ENCODE data around the gene PALLD. TPM values are rescaled to one million over a fixed set of nuclear protein-coding genes. Genes with fewer than 3 reads are reported as not detected.

PALLD gene
- polyA plus RNA-seq, 1 donor from 2014 or later, result 20.5 TPM

DNA sequence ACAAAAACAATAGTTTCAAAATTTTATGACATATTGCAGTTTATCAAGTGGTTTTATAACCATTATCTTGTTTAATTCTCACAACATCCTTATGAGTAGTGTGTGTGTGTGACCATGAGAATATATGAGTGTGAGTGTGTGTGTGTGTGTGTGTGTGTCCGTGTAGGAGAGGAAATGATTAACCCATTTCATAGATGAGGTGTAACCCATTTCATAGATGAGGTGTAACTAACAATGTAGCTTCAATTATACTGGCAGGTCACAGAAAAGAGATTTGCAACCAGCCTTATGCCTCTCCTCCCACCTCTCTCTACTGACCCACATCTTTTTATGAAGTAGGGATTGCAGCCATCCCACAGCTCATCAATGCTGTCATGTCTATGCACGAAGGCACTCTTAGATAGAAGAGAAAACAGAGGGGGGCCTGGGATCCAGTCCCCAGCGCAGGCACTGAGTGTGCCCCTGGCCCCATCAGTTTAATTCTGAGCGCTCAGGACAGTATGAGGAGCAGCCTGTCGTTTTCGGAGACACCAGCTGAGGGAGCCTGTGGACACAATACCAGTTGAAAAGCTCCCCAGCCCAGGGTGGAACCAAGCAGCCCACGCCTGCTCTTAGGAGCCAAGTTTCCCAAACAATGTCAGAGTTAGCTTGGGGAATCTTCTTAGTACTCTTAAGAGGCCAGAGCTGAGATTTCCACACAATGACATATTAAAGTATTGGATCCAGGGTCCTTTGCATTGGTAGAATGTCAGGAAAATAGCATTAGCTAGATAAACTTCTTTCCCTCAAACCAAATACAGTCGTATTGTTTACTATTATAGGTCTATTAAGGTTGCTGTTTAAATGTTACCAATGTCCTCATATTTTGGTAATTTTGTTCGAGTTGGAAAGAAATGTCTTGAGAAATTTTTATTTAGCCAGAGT, 88.6 kb downstream of the PALLD start:
- no peak overlapping the region for H3K27ac ChIP-seq (ENCODE audit: low read length)

DNA sequence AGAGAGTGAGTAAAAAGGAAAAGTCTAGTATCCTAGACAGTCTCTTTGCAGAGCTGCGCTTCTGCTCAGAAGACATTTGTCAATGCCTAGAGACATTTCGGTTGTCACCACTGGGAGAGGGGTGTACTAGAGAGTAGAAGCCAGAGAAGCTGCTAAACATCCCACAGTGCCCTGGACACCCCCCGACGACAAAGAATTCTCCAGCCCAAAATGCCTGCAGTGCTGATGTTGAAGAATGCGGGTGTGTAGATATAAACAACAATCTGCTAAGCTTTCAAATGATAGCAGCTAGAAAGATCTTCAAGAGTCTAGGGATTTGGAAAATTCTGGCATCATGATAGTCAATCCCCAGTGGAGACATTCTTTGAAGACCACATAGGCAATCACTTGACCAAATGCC, 90.1 kb downstream of the PALLD start:
- H4K20me1 ChIP-seq (ENCODE audit: insufficient read depth), result no peaks in the 10 kb centered on the region
- no peak overlapping the region for H3K9ac ChIP-seq (ENCODE audit: low read length)
- no peaks in the 10 kb centered on the region for H3F3A ChIP-seq (ENCODE audit: insufficient read depth, low read length, poor library complexity, severe bottlenecking)
- no peak overlapping the region for H3K4me3 ChIP-seq (ENCODE audit: low read length)
- H2AFZ ChIP-seq (ENCODE audit: low read depth, low read length), result no peak overlapping the region
- H3K9me2 ChIP-seq (ENCODE audit: insufficient read depth, low read length), result no peaks in the 10 kb centered on the region
- no peak overlapping the region for H3K4me2 ChIP-seq (ENCODE audit: low read length)
- TF ChIP-seq, protein P1, sequence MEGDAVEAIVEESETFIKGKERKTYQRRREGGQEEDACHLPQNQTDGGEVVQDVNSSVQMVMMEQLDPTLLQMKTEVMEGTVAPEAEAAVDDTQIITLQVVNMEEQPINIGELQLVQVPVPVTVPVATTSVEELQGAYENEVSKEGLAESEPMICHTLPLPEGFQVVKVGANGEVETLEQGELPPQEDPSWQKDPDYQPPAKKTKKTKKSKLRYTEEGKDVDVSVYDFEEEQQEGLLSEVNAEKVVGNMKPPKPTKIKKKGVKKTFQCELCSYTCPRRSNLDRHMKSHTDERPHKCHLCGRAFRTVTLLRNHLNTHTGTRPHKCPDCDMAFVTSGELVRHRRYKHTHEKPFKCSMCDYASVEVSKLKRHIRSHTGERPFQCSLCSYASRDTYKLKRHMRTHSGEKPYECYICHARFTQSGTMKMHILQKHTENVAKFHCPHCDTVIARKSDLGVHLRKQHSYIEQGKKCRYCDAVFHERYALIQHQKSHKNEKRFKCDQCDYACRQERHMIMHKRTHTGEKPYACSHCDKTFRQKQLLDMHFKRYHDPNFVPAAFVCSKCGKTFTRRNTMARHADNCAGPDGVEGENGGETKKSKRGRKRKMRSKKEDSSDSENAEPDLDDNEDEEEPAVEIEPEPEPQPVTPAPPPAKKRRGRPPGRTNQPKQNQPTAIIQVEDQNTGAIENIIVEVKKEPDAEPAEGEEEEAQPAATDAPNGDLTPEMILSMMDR (IDR thresholded peaks at IDR 0.05; ENCODE audit: poor library complexity, severe bottlenecking), result no peak
- TF ChIP-seq SMC3 (conservative IDR thresholded peaks at IDR 0.05; ENCODE audit: poor library complexity) (no peak), MXI1 (conservative IDR thresholded peaks at IDR 0.05; ENCODE audit: poor library complexity, severe bottlenecking) (no peak), POLR2AphosphoS5 (IDR thresholded peaks at IDR 0.05) (no peak)
- TF ChIP-seq, protein P2, sequence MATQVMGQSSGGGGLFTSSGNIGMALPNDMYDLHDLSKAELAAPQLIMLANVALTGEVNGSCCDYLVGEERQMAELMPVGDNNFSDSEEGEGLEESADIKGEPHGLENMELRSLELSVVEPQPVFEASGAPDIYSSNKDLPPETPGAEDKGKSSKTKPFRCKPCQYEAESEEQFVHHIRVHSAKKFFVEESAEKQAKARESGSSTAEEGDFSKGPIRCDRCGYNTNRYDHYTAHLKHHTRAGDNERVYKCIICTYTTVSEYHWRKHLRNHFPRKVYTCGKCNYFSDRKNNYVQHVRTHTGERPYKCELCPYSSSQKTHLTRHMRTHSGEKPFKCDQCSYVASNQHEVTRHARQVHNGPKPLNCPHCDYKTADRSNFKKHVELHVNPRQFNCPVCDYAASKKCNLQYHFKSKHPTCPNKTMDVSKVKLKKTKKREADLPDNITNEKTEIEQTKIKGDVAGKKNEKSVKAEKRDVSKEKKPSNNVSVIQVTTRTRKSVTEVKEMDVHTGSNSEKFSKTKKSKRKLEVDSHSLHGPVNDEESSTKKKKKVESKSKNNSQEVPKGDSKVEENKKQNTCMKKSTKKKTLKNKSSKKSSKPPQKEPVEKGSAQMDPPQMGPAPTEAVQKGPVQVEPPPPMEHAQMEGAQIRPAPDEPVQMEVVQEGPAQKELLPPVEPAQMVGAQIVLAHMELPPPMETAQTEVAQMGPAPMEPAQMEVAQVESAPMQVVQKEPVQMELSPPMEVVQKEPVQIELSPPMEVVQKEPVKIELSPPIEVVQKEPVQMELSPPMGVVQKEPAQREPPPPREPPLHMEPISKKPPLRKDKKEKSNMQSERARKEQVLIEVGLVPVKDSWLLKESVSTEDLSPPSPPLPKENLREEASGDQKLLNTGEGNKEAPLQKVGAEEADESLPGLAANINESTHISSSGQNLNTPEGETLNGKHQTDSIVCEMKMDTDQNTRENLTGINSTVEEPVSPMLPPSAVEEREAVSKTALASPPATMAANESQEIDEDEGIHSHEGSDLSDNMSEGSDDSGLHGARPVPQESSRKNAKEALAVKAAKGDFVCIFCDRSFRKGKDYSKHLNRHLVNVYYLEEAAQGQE (IDR thresholded peaks at IDR 0.05; ENCODE audit: borderline replicate concordance), result no peak
- H3K27ac ChIP-seq (ENCODE audit: low read length), result no peak overlapping the region
- no peaks in the 10 kb centered on the region for H3K27me3 ChIP-seq (ENCODE audit: insufficient read depth, low read depth, low read length)
- H3K79me2 ChIP-seq (replicated peaks; ENCODE audit: insufficient read depth, low read length), result no peaks in the 10 kb centered on the region
- H3K9me3 ChIP-seq (ENCODE audit: low read length), result no peaks in the 10 kb centered on the region
- H3K36me3 ChIP-seq (ENCODE audit: insufficient read depth, low read length), result no peaks in the 10 kb centered on the region

More for the DNA sequence above, 88.6 kb downstream of the PALLD start:
- Histone ChIP-seq H3K79me2 (replicated peaks; ENCODE audit: insufficient read depth, low read length) (no peaks in the 10 kb centered on the region), H3K9me3 (ENCODE audit: low read length) (no peaks in the 10 kb centered on the region), H3F3A (ENCODE audit: insufficient read depth, low read length, poor library complexity, severe bottlenecking) (no peaks in the 10 kb centered on the region), H3K36me3 (ENCODE audit: insufficient read depth, low read length) (no peaks in the 10 kb centered on the region), H3K9ac (ENCODE audit: low read length) (no peak overlapping the region), H3K4me2 (ENCODE audit: low read length) (no peak overlapping the region), H3K4me3 (ENCODE audit: low read length) (no peak overlapping the region), H3K27me3 (ENCODE audit: insufficient read depth, low read depth, low read length) (no peaks in the 10 kb centered on the region), H4K20me1 (ENCODE audit: insufficient read depth) (no peaks in the 10 kb centered on the region), H3K9me2 (ENCODE audit: insufficient read depth, low read length) (no peaks in the 10 kb centered on the region), H2AFZ (ENCODE audit: low read depth, low read length) (no peak overlapping the region)
- TF ChIP-seq RAD21 (conservative IDR thresholded peaks at IDR 0.05) (peak; percentile 70), SMC3 (conservative IDR thresholded peaks at IDR 0.05; ENCODE audit: poor library complexity) (peak; percentile 73), EP300 (conservative IDR thresholded peaks at IDR 0.05; ENCODE audit: poor library complexity, severe bottlenecking) (no peak)
- TF ChIP-seq, protein P2 (IDR thresholded peaks at IDR 0.05; ENCODE audit: borderline replicate concordance), result no peak
- TF ChIP-seq, protein P1 (IDR thresholded peaks at IDR 0.05; ENCODE audit: poor library complexity, severe bottlenecking), result peak; percentile 68
